Measurements from ENCODE around the gene EFCAB8.

EFCAB8 gene

DNA sequence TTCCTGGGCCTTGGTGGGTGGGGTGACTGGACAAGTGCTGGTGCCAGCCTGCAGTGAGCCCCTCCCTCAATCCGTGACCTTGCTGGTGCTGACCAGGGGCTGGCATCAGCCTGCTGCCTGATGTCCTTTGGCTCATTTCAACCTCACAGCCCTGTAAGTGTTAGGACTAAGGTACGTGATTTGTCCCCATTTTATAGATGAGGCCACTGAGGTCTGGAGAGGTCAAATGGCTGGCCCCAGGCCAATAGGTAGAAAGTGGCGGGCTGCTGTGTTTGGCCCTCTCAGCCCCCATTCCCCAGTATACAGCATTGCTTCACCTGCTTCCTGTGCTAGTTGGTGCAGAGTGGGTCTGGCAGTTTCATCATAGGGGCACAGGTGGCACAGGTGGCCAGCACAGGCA lies 20.1 kb downstream of the EFCAB8 start:
- Histone ChIP-seq H3K9me3 (ENCODE audit: control insufficient read depth, low read length) (no peaks in the 10 kb centered on the region), H3K9ac (ENCODE audit: low read length) (no peak overlapping the region), H3K36me3 (ENCODE audit: control insufficient read depth, insufficient read depth, low read length) (no peaks in the 10 kb centered on the region), H3K27me3 (ENCODE audit: control insufficient read depth, insufficient read depth, low read length) (no peaks in the 10 kb centered on the region), H3K4me3 (ENCODE audit: low read length) (no peak overlapping the region), H3K4me1 (ENCODE audit: control insufficient read depth, insufficient read depth, low read length) (no peaks in the 10 kb centered on the region)

DNA sequence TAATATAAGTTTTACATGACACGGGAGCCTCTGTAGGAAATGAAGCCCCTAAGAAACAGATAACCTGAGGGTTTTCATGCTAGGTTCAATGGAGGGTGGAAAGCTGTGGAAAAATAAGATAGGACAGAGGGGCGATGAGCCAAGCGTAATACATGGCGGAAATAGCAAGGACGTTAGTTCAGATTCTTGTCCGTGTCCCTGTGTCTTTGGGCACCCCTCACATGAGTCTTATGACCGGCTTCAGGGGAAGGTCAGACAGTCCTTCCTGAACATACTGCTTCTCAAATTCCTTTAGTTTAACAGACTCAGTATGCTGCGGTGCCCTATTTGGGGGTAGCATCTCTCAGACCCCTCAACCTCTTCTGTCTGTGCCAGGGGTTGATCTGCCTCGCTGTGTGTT lies 20.8 kb downstream of the EFCAB8 start:
- H3K27me3 ChIP-seq (ENCODE audit: control insufficient read depth, insufficient read depth, low read length): no peaks in the 10 kb centered on the region
- no peak overlapping the region for H3K9ac ChIP-seq (ENCODE audit: low read length)
- no peak overlapping the region for H3K4me3 ChIP-seq (ENCODE audit: low read length)
- H3K36me3 ChIP-seq (ENCODE audit: control insufficient read depth, insufficient read depth, low read length): no peaks in the 10 kb centered on the region
- H3K9me3 ChIP-seq (ENCODE audit: control insufficient read depth, low read length): no peaks in the 10 kb centered on the region
- no peaks in the 10 kb centered on the region for H3K4me1 ChIP-seq (ENCODE audit: control insufficient read depth, insufficient read depth, low read length)

DNA sequence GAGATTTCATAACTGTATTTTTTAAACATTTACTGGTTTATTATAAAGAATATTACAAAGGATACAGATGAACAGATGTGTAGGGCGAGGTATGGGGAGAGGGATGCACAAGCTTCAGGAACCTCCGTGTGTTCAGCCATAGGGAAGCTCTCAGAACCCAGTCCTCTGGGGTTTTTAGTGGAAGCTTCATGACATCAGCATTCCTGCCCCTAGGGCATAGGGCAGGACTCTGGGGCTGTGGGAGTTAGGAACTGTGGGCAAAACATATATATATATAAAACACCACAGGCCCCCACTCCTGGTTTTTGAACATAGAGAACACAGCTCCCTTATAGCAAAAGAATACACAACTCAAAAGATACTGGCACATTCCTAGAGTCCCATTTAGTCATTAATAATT lies 21.9 kb downstream of the EFCAB8 start:
- H3K4me1 ChIP-seq (ENCODE audit: control insufficient read depth, insufficient read depth, low read length): no peaks in the 10 kb centered on the region
- no peak overlapping the region for H3K4me3 ChIP-seq (ENCODE audit: low read length)
- no peaks in the 10 kb centered on the region for H3K9me3 ChIP-seq (ENCODE audit: control insufficient read depth, low read length)
- H3K36me3 ChIP-seq (ENCODE audit: control insufficient read depth, insufficient read depth, low read length): no peaks in the 10 kb centered on the region
- H3K27me3 ChIP-seq (ENCODE audit: control insufficient read depth, insufficient read depth, low read length): no peaks in the 10 kb centered on the region
- no peak overlapping the region for H3K9ac ChIP-seq (ENCODE audit: low read length)

DNA sequence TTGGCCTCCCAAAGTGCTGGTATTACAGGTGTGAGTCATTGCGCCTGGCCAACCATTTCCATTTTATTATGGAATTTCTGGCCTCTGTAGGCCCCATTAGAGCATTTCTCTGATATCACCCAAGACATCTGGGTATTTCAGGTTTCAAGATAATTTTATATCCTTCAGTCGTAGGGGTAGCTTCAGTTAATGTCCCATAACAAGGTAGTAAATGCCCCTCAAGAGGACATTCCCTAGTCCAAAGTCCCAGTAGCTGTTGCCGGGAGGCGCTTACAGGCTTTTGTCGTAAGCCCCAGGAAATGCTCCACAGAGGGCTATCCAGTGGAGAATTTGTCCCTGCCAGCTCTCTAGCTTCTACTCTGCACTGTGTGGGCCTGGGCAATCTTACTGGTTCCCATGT lies 24.4 kb downstream of the EFCAB8 start:
- Histone ChIP-seq H3K9me3 (ENCODE audit: control insufficient read depth, low read length) (no peaks in the 10 kb centered on the region), H3K9ac (ENCODE audit: low read length) (no peak overlapping the region), H3K4me3 (ENCODE audit: low read length) (no peak overlapping the region), H3K27me3 (ENCODE audit: control insufficient read depth, insufficient read depth, low read length) (peaks cover 4% of the 10 kb centered on the region), H3K4me1 (ENCODE audit: control insufficient read depth, insufficient read depth, low read length) (no peaks in the 10 kb centered on the region), H3K36me3 (ENCODE audit: control insufficient read depth, insufficient read depth, low read length) (no peaks in the 10 kb centered on the region)

DNA sequence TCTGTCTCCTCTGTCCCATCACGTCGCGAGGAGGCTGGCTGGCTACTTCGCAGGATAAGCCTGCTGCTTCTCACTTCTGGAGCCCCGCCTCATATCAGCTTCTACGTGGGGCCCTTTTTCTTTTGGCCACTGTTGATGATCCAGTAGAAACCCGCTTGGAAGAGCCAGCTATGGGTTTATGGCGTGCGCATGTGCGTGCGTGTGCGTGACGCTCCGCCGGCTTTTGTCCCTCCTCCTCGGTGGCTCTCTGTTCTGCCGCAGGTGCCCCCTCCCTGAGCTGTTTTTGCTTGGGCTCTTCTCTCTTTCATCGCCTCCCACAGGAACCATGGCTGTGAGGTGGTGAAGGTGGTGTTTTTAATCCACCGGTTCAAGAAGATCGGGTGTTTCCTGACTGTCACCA lies 26.5 kb downstream of the EFCAB8 start:
- H3K9me3 ChIP-seq (ENCODE audit: control insufficient read depth, low read length): no peaks in the 10 kb centered on the region
- H3K36me3 ChIP-seq (ENCODE audit: control insufficient read depth, insufficient read depth, low read length): no peaks in the 10 kb centered on the region
- H3K9ac ChIP-seq (ENCODE audit: low read length): no peak overlapping the region
- H3K27me3 ChIP-seq (ENCODE audit: control insufficient read depth, insufficient read depth, low read length): peaks cover 4% of the 10 kb centered on the region
- no peaks in the 10 kb centered on the region for H3K4me1 ChIP-seq (ENCODE audit: control insufficient read depth, insufficient read depth, low read length)
- no peak overlapping the region for H3K4me3 ChIP-seq (ENCODE audit: low read length)

DNA sequence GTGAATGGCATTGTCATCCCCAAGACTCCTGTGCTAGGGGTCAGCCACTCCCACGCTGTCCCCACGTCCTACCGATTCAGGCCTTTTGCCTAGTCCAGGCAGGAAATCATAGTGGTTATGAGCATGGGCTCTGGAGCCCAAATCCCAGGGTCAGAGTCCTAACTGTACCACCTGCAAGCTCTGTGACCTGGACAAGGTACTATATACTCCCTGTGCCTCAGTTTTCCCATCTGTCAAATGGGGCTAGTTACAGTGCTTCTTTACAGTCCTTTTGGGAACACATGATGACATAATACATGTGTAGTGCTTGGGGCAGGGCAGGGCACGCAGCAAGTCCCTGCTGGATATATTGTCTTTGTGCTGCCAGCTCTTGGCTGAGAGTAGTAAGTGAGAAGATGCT lies 27.2 kb downstream of the EFCAB8 start:
- Histone ChIP-seq H3K27me3 (ENCODE audit: control insufficient read depth, insufficient read depth, low read length) (peaks cover 4% of the 10 kb centered on the region), H3K9me3 (ENCODE audit: control insufficient read depth, low read length) (no peaks in the 10 kb centered on the region), H3K9ac (ENCODE audit: low read length) (no peak overlapping the region), H3K4me1 (ENCODE audit: control insufficient read depth, insufficient read depth, low read length) (no peaks in the 10 kb centered on the region), H3K4me3 (ENCODE audit: low read length) (no peak overlapping the region), H3K36me3 (ENCODE audit: control insufficient read depth, insufficient read depth, low read length) (no peaks in the 10 kb centered on the region)

DNA sequence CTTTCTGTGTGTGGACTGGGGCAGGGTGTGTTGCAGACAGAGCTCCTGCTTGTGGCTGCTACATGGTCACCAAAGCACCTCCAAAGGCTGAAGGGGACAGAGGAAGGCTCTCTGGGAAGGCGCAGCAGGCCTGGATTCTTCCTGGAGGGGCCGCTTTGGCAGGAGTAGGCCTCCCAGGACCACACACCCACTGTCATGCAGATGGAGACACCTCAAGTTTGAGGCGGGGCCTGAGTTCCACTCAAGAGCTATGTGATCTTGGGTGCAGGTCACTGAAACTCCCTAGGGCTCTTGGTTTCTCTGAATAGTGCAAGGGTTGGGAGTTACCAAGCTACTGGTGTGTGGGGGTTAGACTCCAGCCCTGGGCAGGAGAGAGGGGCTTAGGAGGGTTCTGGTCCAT lies 27.9 kb downstream of the EFCAB8 start:
- peaks cover 4% of the 10 kb centered on the region for H3K27me3 ChIP-seq (ENCODE audit: control insufficient read depth, insufficient read depth, low read length)
- no peak overlapping the region for H3K9ac ChIP-seq (ENCODE audit: low read length)
- no peaks in the 10 kb centered on the region for H3K9me3 ChIP-seq (ENCODE audit: control insufficient read depth, low read length)
- H3K4me1 ChIP-seq (ENCODE audit: control insufficient read depth, insufficient read depth, low read length): no peaks in the 10 kb centered on the region
- H3K4me3 ChIP-seq (ENCODE audit: low read length): no peak overlapping the region
- no peaks in the 10 kb centered on the region for H3K36me3 ChIP-seq (ENCODE audit: control insufficient read depth, insufficient read depth, low read length)

DNA sequence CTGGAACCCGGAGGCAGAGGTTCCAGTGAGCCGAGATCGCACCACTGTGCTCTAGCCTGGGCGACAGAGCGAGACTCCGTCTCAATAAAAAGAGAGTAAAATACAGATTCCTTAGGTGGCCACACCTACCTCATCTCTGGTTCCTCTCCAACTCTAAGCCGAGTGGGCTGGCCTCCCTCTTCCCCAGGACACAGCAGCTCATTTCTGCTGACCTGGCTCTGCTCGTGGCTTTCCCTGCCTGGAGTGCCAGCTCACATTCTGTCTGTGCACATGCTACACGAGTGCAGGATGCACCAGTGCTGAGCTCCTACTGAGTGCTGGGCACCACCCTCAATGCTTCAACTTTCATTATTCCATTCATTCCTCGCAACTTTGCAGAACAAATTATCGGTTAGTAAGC lies 28.8 kb downstream of the EFCAB8 start:
- Histone ChIP-seq H3K9me3 (ENCODE audit: control insufficient read depth, low read length) (no peaks in the 10 kb centered on the region), H3K4me3 (ENCODE audit: low read length) (no peak overlapping the region), H3K9ac (ENCODE audit: low read length) (no peak overlapping the region), H3K4me1 (ENCODE audit: control insufficient read depth, insufficient read depth, low read length) (no peaks in the 10 kb centered on the region), H3K36me3 (ENCODE audit: control insufficient read depth, insufficient read depth, low read length) (no peaks in the 10 kb centered on the region), H3K27me3 (ENCODE audit: control insufficient read depth, insufficient read depth, low read length) (peaks cover 4% of the 10 kb centered on the region)

DNA sequence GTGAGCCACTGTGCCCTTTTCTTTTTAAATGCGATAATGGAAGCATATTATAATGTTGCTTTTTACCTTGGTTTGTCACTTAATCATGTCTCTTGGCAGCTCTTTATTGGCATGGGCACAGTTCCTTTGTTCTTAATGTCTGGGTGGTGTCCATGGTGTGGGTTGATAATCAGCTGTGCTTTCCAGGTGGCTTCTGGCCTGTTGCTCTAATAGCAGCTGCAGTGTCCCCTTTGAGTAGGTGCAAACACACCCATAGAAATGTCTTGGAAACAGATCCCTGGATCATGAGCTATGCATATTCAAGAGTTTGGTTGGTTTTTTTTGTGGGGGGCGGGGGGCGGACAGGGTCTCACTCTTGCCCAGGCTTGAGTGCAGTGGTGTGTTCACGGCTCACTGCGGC lies 29.9 kb downstream of the EFCAB8 start:
- H3K9ac ChIP-seq (ENCODE audit: low read length): no peak overlapping the region
- peaks cover 4% of the 10 kb centered on the region for H3K27me3 ChIP-seq (ENCODE audit: control insufficient read depth, insufficient read depth, low read length)
- H3K4me1 ChIP-seq (ENCODE audit: control insufficient read depth, insufficient read depth, low read length): no peaks in the 10 kb centered on the region
- H3K4me3 ChIP-seq (ENCODE audit: low read length): no peak overlapping the region
- no peaks in the 10 kb centered on the region for H3K36me3 ChIP-seq (ENCODE audit: control insufficient read depth, insufficient read depth, low read length)
- no peaks in the 10 kb centered on the region for H3K9me3 ChIP-seq (ENCODE audit: control insufficient read depth, low read length)

DNA sequence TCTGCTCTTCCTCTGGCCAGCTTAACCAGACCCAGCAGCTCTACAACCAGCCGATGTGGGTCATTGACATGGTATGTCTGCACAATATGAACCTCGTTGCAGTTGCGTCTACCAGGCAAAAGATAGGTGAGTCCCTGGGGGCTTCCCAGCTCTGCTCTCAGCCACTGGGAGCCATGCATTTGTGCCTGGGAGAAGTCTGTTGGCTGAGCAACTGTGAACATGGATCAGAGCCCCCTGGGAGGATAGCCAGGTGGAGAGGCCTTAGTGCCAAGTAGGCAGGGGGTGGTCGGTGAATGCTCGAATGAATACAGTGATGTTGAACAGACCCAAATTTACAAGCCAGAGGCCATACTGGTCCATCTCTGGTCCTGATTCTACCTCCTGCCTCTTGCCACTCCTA lies 30.6 kb downstream of the EFCAB8 start:
- Histone ChIP-seq H3K36me3 (ENCODE audit: control insufficient read depth, insufficient read depth, low read length) (no peaks in the 10 kb centered on the region), H3K4me3 (ENCODE audit: low read length) (no peak overlapping the region), H3K9ac (ENCODE audit: low read length) (no peak overlapping the region), H3K27me3 (ENCODE audit: control insufficient read depth, insufficient read depth, low read length) (peaks cover 4% of the 10 kb centered on the region), H3K9me3 (ENCODE audit: control insufficient read depth, low read length) (no peaks in the 10 kb centered on the region), H3K4me1 (ENCODE audit: control insufficient read depth, insufficient read depth, low read length) (no peaks in the 10 kb centered on the region)

DNA sequence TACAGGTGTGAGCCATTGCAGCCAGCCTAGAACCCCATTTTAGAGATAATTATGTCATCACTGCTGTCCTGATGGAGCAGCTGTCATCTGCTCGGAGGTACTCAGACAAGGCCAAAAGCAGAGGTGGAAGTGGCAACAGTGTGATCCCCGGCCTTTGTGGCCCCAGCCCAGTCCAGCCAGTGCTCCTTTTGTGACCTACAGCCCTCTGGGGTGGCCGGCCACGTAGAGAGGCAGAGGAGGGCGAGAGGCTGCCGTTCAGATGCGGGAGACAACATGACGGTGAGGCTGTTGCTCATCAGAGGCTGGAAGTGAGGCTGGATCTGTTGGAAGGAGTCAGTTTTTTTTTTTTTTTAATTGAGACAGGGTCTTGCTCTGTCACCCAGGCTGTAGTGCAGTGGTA lies 32.8 kb downstream of the EFCAB8 start:
- no peak overlapping the region for H3K9ac ChIP-seq (ENCODE audit: low read length)
- H3K4me3 ChIP-seq (ENCODE audit: low read length): no peak overlapping the region
- H3K9me3 ChIP-seq (ENCODE audit: control insufficient read depth, low read length): no peaks in the 10 kb centered on the region
- H3K4me1 ChIP-seq (ENCODE audit: control insufficient read depth, insufficient read depth, low read length): no peaks in the 10 kb centered on the region
- H3K36me3 ChIP-seq (ENCODE audit: control insufficient read depth, insufficient read depth, low read length): no peaks in the 10 kb centered on the region
- peaks cover 2% of the 10 kb centered on the region for H3K27me3 ChIP-seq (ENCODE audit: control insufficient read depth, insufficient read depth, low read length)

DNA sequence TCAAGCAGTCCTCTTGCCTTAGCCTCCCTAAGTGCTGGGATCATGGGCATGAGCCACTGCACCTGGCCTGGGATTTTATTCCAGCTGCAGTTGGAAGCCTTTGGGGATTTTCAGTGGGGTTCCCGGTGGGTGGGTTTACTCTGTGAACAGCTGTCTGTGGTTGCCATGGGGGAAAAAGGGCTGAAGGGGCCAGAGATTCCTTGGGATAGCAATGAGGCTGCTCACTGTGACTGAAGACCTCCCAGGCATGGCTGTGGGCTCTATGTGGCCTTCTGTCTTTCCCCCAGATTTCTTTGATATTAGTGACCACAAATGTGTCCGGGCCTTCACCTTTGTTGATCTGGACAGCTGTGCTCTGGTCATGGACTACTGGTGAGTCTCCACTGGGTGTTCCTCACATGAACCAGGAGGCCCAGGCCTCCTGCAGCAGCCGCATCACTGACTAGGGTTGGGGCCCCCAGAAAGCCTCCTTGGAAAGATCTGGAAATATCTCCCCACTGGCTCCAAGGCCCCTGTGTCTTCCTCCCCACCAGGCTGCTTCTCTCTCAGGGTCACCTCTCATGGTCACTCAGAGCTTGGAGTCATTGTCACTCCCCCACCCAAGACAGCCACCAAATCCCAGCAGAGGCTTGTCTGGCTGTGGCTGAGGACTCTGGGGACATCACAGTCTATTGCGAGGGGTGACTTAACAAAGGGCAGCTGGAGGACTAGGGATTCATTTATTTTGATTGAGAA lies 33.4 kb downstream of the EFCAB8 start:
- H3K36me3 ChIP-seq (ENCODE audit: control insufficient read depth, insufficient read depth, low read length): no peaks in the 10 kb centered on the region
- H3K9ac ChIP-seq (ENCODE audit: low read length): no peak overlapping the region
- H3K4me3 ChIP-seq (ENCODE audit: low read length): no peak overlapping the region
- no peaks in the 10 kb centered on the region for H3K27me3 ChIP-seq (ENCODE audit: control insufficient read depth, insufficient read depth, low read length)
- H3K4me1 ChIP-seq (ENCODE audit: control insufficient read depth, insufficient read depth, low read length): no peaks in the 10 kb centered on the region
- no peaks in the 10 kb centered on the region for H3K9me3 ChIP-seq (ENCODE audit: control insufficient read depth, low read length)
